ENCODE measurements around the gene C12orf43.

Gene C12orf43

GRCh38 chr12:120979220-120979861 is 36.9 kb downstream of the C12orf43 start:
- H3K4me3 ChIP-seq, result no peak overlapping the region

GRCh38 chr12:120978296-120979219 is 37.7 kb downstream of the C12orf43 start, which contains the start of gene HNF1A:
HNF1A (plus strand) TSS chr12:120978543; CDS start chr12:120978769, 226 bp downstream.
- Histone ChIP-seq H3K4me1 (peaks cover 0 to 11% (median 5%) of the 10 kb centered on the region in 4 donors), H3K36me3 (no peaks in the 10 kb centered on the region), H3K27me3 (peaks cover 0 to 9% of the 10 kb centered on the region in 2 donors), H3K4me3 (peak within 1 kb of the TSS in 1 of 2 donors; percentile 40), H3K9me3 (no peaks in the 10 kb centered on the region), H3K27ac (peak within 1 kb of the TSS; percentile 28 to 38)
- DNase-seq, result no peak
- intact Hi-C loops (cut with DNase I; ENCODE audit: low total_unique reads), result loop anchor here (10.0 kb wide), 2 partner anchors 264 to 334 kb away; partner anchors contain the start of genes CABP1 and UNC119B
- TF ChIP-seq CTCF (IDR thresholded peaks at IDR 0.05), result no peak

More at GRCh38 chr12:120979220-120979861, 36.9 kb downstream of the C12orf43 start:
- no peaks in the 10 kb centered on the region for H3K9me3 ChIP-seq
- H3K4me1 ChIP-seq, result peaks cover 0 to 11% (median 5%) of the 10 kb centered on the region in 4 donors
- TF ChIP-seq CTCF (IDR thresholded peaks at IDR 0.05), result no peak
- peaks cover 0 to 9% of the 10 kb centered on the region in 2 donors for H3K27me3 ChIP-seq
- no peak for DNase-seq
- no peak overlapping the region for H3K27ac ChIP-seq
- intact Hi-C loops (cut with DNase I; ENCODE audit: low total_unique reads), result loop anchor here (10.0 kb wide), 2 partner anchors 265 to 335 kb away; partner anchors contain the start of genes CABP1 and UNC119B
- no peaks in the 10 kb centered on the region for H3K36me3 ChIP-seq

GRCh38 chr12:120977531-120978295 is 38.6 kb downstream of the C12orf43 start:
- Histone ChIP-seq H3K27me3 (peaks cover 0 to 9% of the 10 kb centered on the region in 2 donors), H3K36me3 (no peaks in the 10 kb centered on the region), H3K9me3 (no peaks in the 10 kb centered on the region), H3K4me3 (peak overlapping the region in 1 of 2 donors; percentile 40), H3K4me1 (peaks cover 0 to 11% (median 5%) of the 10 kb centered on the region in 4 donors), H3K27ac (peak overlapping the region; percentile 28 to 38)
- TF ChIP-seq CTCF (IDR thresholded peaks at IDR 0.05), result no peak
- no peak for DNase-seq
- intact Hi-C loops (cut with DNase I; ENCODE audit: low total_unique reads), result loop anchor here (10.0 kb wide), 2 partner anchors 263 to 333 kb away; partner anchors contain the start of genes CABP1 and UNC119B

- no peaks in the 10 kb centered on the region for H3K27me3 ChIP-seq
- H3K4me1 ChIP-seq, result peaks cover 0 to 2% (median under 1%) of the 10 kb centered on the region in 4 donors
- H3K4me3 ChIP-seq, result no peak overlapping the region
- no peak for TF ChIP-seq CTCF (IDR thresholded peaks at IDR 0.05)
- no peak for DNase-seq
- no peaks in the 10 kb centered on the region for H3K36me3 ChIP-seq
- H3K27ac ChIP-seq, result no peak overlapping the region
- no peaks in the 10 kb centered on the region for H3K9me3 ChIP-seq
- intact Hi-C loops (cut with DNase I; ENCODE audit: low total_unique reads), result loop anchor here (5.0 to 10.0 kb wide), 3 partner anchors 258 to 391 kb away; partner anchors contain the start of genes CABP1, POP5 and UNC119B
Measured at GRCh38 chr12:120972870-120973543, 43.3 kb downstream of the C12orf43 start.

Measured in tibial artery (tissue), 4 donors.